ENCODE data around the gene SPATA18.

SPATA18 gene

DNA sequence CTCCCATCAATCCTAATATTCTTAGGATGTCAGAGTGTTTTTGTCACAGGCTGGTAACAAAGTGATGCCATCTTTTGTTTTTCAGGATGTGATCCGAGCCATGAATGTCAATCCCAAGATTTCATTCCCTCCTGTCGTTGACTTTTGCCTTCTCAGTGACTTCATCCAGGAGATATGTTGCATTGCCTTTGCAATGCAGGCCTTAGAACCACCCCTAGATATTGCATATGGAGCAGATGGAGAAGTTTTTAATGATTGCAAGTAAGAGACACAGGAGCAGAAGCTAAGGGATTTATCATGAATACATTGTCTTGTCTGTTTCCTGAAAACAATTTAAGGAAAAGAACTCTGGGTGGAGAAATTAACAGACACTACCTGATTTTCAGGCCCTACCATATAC, 28.6 kb downstream of the SPATA18 start:
- TF ChIP-seq EGR1 (IDR thresholded peaks at IDR 0.05), result no peak
- TF ChIP-seq RAD21 (IDR thresholded peaks at IDR 0.05; ENCODE audit: low read depth), result no peak
- TF ChIP-seq NFIC (IDR thresholded peaks at IDR 0.05), result no peak
- TF ChIP-seq REST (IDR thresholded peaks at IDR 0.05; ENCODE audit: low read depth), result no peak
- no peak for TF ChIP-seq CREB1 (IDR thresholded peaks at IDR 0.05; ENCODE audit: low read depth)
- no peak for TF ChIP-seq USF1 (IDR thresholded peaks at IDR 0.05)
- no peak for TF ChIP-seq ZBTB7A (IDR thresholded peaks at IDR 0.05; ENCODE audit: low read depth)
- TF ChIP-seq TEAD4 (IDR thresholded peaks at IDR 0.05), result no peak
- TF ChIP-seq CEBPB (IDR thresholded peaks at IDR 0.05), result no peak
- no peak for TF ChIP-seq YY1 (IDR thresholded peaks at IDR 0.05; ENCODE audit: low read depth)

- no peak for TF ChIP-seq USF1 (IDR thresholded peaks at IDR 0.05)
These were observed 30.1 kb downstream of the SPATA18 start for GRCh38 chr4:52081216-52081615.

DNA sequence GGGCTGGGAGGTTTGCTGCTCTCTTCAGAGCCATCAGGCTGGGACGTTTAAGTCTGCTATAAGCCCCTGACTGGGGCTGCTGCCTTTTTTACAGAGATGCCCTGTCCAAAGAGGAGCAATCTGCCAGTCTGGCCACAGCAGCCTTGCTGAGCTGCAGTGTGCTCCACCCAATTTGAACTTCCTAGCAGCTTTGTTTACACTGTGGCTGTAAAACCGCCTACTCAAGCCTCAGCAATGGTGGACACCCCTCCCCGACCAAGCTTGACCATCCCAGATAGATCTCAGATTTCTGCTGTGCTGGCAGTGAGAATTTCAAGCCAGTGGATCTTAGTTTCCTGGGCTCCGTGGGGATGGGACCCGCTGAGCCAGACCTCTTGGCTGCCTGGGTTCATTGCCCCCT, 40.7 kb downstream of the SPATA18 start:
- no peak for TF ChIP-seq FOXM1 (IDR thresholded peaks at IDR 0.05; ENCODE audit: borderline replicate concordance, low read depth)
- TF ChIP-seq NFIC (IDR thresholded peaks at IDR 0.05), result no peak
- no peak for TF ChIP-seq MAX (IDR thresholded peaks at IDR 0.05)
- TF ChIP-seq YY1 (IDR thresholded peaks at IDR 0.05; ENCODE audit: low read depth), result no peak
- TF ChIP-seq TCF12 (IDR thresholded peaks at IDR 0.05; ENCODE audit: low read depth), result no peak
- no peak for TF ChIP-seq EGR1 (IDR thresholded peaks at IDR 0.05)
- TF ChIP-seq CREB1 (IDR thresholded peaks at IDR 0.05; ENCODE audit: low read depth), result no peak
- TF ChIP-seq RAD21 (IDR thresholded peaks at IDR 0.05; ENCODE audit: low read depth), result no peak
- TF ChIP-seq REST (IDR thresholded peaks at IDR 0.05; ENCODE audit: low read depth), result no peak
- no peak for TF ChIP-seq ZBTB7A (IDR thresholded peaks at IDR 0.05; ENCODE audit: low read depth)
- TF ChIP-seq TAF1 (IDR thresholded peaks at IDR 0.05; ENCODE audit: low read depth), result no peak
- no peak for TF ChIP-seq USF1 (IDR thresholded peaks at IDR 0.05)
- TF ChIP-seq EP300 (IDR thresholded peaks at IDR 0.05; ENCODE audit: borderline replicate concordance), result no peak
- no peak for TF ChIP-seq TEAD4 (IDR thresholded peaks at IDR 0.05)
- TF ChIP-seq CEBPB (IDR thresholded peaks at IDR 0.05), result no peak

DNA sequence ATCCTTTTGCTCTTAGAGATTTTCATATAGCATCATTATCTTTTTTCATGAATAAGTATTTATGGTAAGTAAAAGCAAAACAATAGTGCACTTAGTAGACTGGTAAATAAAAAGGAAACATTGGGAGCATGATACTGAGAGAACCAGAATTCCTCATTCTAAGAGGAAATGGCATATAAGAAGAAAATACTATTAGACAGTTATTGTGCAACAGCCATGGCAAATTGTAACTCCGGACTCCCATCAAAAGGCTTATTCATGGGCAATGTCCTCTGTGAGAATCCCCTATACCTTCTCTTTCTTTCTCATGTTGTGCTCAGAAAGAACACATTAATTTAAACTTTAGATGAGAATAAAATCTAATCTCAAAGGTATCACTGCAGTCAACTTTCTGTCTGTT, 42.4 kb downstream of the SPATA18 start:
- no peak for TF ChIP-seq TEAD4 (IDR thresholded peaks at IDR 0.05)

GRCh38 chr4:52094376-52095145, 43.5 kb downstream of the SPATA18 start:
- TF ChIP-seq CEBPB (IDR thresholded peaks at IDR 0.05) (no peak), TEAD4 (IDR thresholded peaks at IDR 0.05) (no peak), YY1 (IDR thresholded peaks at IDR 0.05; ENCODE audit: low read depth) (no peak), ZBTB7A (IDR thresholded peaks at IDR 0.05; ENCODE audit: low read depth) (no peak), NFIC (IDR thresholded peaks at IDR 0.05) (no peak), FOXM1 (IDR thresholded peaks at IDR 0.05; ENCODE audit: borderline replicate concordance, low read depth) (no peak), TCF12 (IDR thresholded peaks at IDR 0.05; ENCODE audit: low read depth) (no peak), TAF1 (IDR thresholded peaks at IDR 0.05; ENCODE audit: low read depth) (no peak), EP300 (IDR thresholded peaks at IDR 0.05; ENCODE audit: borderline replicate concordance) (no peak), MAX (IDR thresholded peaks at IDR 0.05) (no peak)

GRCh38 chr4:52095374-52095773, 44.3 kb downstream of the SPATA18 start:
- TF ChIP-seq TAF1 (IDR thresholded peaks at IDR 0.05; ENCODE audit: low read depth), result no peak
- TF ChIP-seq TCF12 (IDR thresholded peaks at IDR 0.05; ENCODE audit: low read depth), result no peak
- TF ChIP-seq CEBPB (IDR thresholded peaks at IDR 0.05), result no peak
- no peak for TF ChIP-seq TEAD4 (IDR thresholded peaks at IDR 0.05)
- TF ChIP-seq FOXM1 (IDR thresholded peaks at IDR 0.05; ENCODE audit: borderline replicate concordance, low read depth), result no peak
- TF ChIP-seq ZBTB7A (IDR thresholded peaks at IDR 0.05; ENCODE audit: low read depth), result no peak
- no peak for TF ChIP-seq YY1 (IDR thresholded peaks at IDR 0.05; ENCODE audit: low read depth)
- no peak for TF ChIP-seq NFIC (IDR thresholded peaks at IDR 0.05)
- TF ChIP-seq MAX (IDR thresholded peaks at IDR 0.05), result no peak
- TF ChIP-seq USF1 (IDR thresholded peaks at IDR 0.05), result no peak
- no peak for TF ChIP-seq EGR1 (IDR thresholded peaks at IDR 0.05)
- TF ChIP-seq CREB1 (IDR thresholded peaks at IDR 0.05; ENCODE audit: low read depth), result no peak
- TF ChIP-seq RAD21 (IDR thresholded peaks at IDR 0.05; ENCODE audit: low read depth), result no peak
- no peak for TF ChIP-seq REST (IDR thresholded peaks at IDR 0.05; ENCODE audit: low read depth)
